SU-DHL-6 (cell line): Measurements from ENCODE around the gene BANK1.

ENCODE experiments used
- H2AFZ ChIP-seq: fragments of 200-600 bp; sonication (generic); 2 replicates; pipeline ENCODE4 v1.6.1; 2014; ENCODE audit warnings: low read depth, mild to moderate bottlenecking, moderate library complexity, mixed read lengths, antibody characterized with exemption, low read length; ENCODE audit not compliant: severe bottlenecking
- H3F3A ChIP-seq: fragments of 200-600 bp; shearing (Covaris generic); 2 replicates; pipeline ENCODE4 v1.6.0; 2016; ENCODE audit warnings: antibody characterized with exemption, mild to moderate bottlenecking; ENCODE audit not compliant: insufficient read depth
- H3K27ac ChIP-seq: fragments of 200-600 bp; sonication (generic); 2 replicates; pipeline ENCODE4 v1.5.1; 2016; ENCODE audit warnings: low read depth, mild to moderate bottlenecking, low read length, moderate library complexity, mixed read lengths
- H3K27me3 ChIP-seq: fragments of 200-600 bp; sonication (generic), shearing (Covaris generic); 2 replicates; pipeline ENCODE4 v1.6.0; 2014; ENCODE audit warnings: mild to moderate bottlenecking, low read length
- H3K36me3 ChIP-seq: fragments of 200-600 bp; sonication (generic); 2 replicates; pipeline ENCODE4 v1.6.1; 2014; ENCODE audit warnings: mild to moderate bottlenecking, low read length, mixed read lengths
- H3K4me2 ChIP-seq: fragments of 300-600, 200-600 bp; shearing (Covaris generic), sonication (generic); 2 replicates; pipeline ENCODE4 v1.6.0; 2014; ENCODE audit warnings: low read length, low read depth, mild to moderate bottlenecking; ENCODE audit not compliant: poor library complexity, severe bottlenecking
- H3K4me3 ChIP-seq: fragments of 200-600 bp; sonication (generic); 2 replicates; pipeline ENCODE4 v1.5.1; 2014; ENCODE audit warnings: antibody characterized with exemption, low read length, mild to moderate bottlenecking, mixed read lengths; ENCODE audit not compliant: insufficient read depth, poor library complexity, severe bottlenecking
- H3K79me2 ChIP-seq: fragments of 200-600 bp; sonication (generic); 2 replicates; pipeline ENCODE4 v1.6.1; 2014; ENCODE audit warnings: mild to moderate bottlenecking, low read length, moderate library complexity; ENCODE audit not compliant: insufficient read depth
- H3K9ac ChIP-seq: fragments of 200-600 bp; sonication (generic); 2 replicates; pipeline ENCODE4 v1.7.0; 2014; ENCODE audit warnings: mild to moderate bottlenecking, low read length
- H3K9me2 ChIP-seq: fragments of 200-600 bp; sonication (generic); replicated peaks from 2 replicates; pipeline ENCODE4 v1.6.1; 2014; ENCODE audit warnings: low read length; ENCODE audit not compliant: insufficient read depth
- H3K9me3 ChIP-seq: fragments of 200-600 bp; sonication (generic); 2 replicates; pipeline ENCODE4 v1.6.1; 2014; ENCODE audit warnings: low read length, mixed read lengths; ENCODE audit not compliant: insufficient read depth
- H4K20me1 ChIP-seq: fragments of 200-600 bp; sonication (generic); 2 replicates; pipeline ENCODE4 v1.6.1; 2014; ENCODE audit warnings: low read depth, mild to moderate bottlenecking, antibody characterized with exemption, low read length, moderate library complexity, mixed read lengths
- EZH2phosphoT487 ChIP-seq: fragments of 200-600 bp; sonication (generic), shearing (Covaris generic); conservative IDR thresholded peaks from 2 replicates; pipeline ENCODE4 v1.6.1; 2018; ENCODE audit warnings: mild to moderate bottlenecking, antibody characterized with exemption, low read length, moderate library complexity, mixed read lengths
- TF ChIP-seq, protein P1 (sequence below): fragments of 200-600 bp; sonication (generic); IDR thresholded peaks from one replicate; pipeline ENCODE4 v1.5.1; 2017; ENCODE audit warnings: antibody characterized with exemption, mild to moderate bottlenecking, low read length, moderate library complexity; ENCODE audit not compliant: insufficient read depth, poor library complexity, severe bottlenecking

BANK1 gene

GRCh38 chr4:102047616-102048015 lies 257.1 kb downstream of the BANK1 start:
- no peak overlapping the region for H3K9ac ChIP-seq
- H3F3A ChIP-seq = no peaks in the 10 kb centered on the region
- H3K4me3 ChIP-seq = no peak overlapping the region
- no peak overlapping the region for H2AFZ ChIP-seq
- H3K9me2 ChIP-seq = no peaks in the 10 kb centered on the region
- no peaks in the 10 kb centered on the region for H3K79me2 ChIP-seq
- H3K9me3 ChIP-seq = no peaks in the 10 kb centered on the region
- no peaks in the 10 kb centered on the region for H4K20me1 ChIP-seq
- H3K27ac ChIP-seq = no peak overlapping the region
- H3K4me2 ChIP-seq = no peak overlapping the region
- H3K36me3 ChIP-seq = no peaks in the 10 kb centered on the region
- TF ChIP-seq EZH2phosphoT487 = no peak
- TF ChIP-seq, protein P1, sequence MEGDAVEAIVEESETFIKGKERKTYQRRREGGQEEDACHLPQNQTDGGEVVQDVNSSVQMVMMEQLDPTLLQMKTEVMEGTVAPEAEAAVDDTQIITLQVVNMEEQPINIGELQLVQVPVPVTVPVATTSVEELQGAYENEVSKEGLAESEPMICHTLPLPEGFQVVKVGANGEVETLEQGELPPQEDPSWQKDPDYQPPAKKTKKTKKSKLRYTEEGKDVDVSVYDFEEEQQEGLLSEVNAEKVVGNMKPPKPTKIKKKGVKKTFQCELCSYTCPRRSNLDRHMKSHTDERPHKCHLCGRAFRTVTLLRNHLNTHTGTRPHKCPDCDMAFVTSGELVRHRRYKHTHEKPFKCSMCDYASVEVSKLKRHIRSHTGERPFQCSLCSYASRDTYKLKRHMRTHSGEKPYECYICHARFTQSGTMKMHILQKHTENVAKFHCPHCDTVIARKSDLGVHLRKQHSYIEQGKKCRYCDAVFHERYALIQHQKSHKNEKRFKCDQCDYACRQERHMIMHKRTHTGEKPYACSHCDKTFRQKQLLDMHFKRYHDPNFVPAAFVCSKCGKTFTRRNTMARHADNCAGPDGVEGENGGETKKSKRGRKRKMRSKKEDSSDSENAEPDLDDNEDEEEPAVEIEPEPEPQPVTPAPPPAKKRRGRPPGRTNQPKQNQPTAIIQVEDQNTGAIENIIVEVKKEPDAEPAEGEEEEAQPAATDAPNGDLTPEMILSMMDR = no peak
- no peaks in the 10 kb centered on the region for H3K27me3 ChIP-seq

- no peak for TF ChIP-seq EZH2phosphoT487
- TF ChIP-seq, protein P1 = no peak
- no peaks in the 10 kb centered on the region for H3K79me2 ChIP-seq
- no peak overlapping the region for H2AFZ ChIP-seq
Measured at GRCh38 chr4:102055805-102056204, 265.3 kb downstream of the BANK1 start.

GRCh38 chr4:102057122-102057521 lies 266.6 kb downstream of the BANK1 start:
- Histone ChIP-seq H3K4me2 (no peak overlapping the region), H3K27me3 (no peaks in the 10 kb centered on the region), H3K79me2 (no peaks in the 10 kb centered on the region), H3K9ac (no peak overlapping the region), H3K9me3 (no peaks in the 10 kb centered on the region), H3K36me3 (no peaks in the 10 kb centered on the region), H3K4me3 (no peak overlapping the region), H3K27ac (no peak overlapping the region), H4K20me1 (no peaks in the 10 kb centered on the region), H3F3A (no peaks in the 10 kb centered on the region), H2AFZ (no peak overlapping the region), H3K9me2 (no peaks in the 10 kb centered on the region)
- TF ChIP-seq EZH2phosphoT487 = no peak
- TF ChIP-seq, protein P1 = no peak

More at GRCh38 chr4:102055805-102056204, 265.3 kb downstream of the BANK1 start:
- Histone ChIP-seq H4K20me1 (no peaks in the 10 kb centered on the region), H3K4me2 (no peak overlapping the region), H3K9me3 (no peaks in the 10 kb centered on the region), H3K36me3 (no peaks in the 10 kb centered on the region), H3F3A (no peaks in the 10 kb centered on the region), H3K9ac (no peak overlapping the region), H3K4me3 (no peak overlapping the region), H3K9me2 (no peaks in the 10 kb centered on the region), H3K27ac (no peak overlapping the region), H3K27me3 (no peaks in the 10 kb centered on the region)
